Stimulated activated effector memory CD8-positive, alpha-beta T cell treated with anti-CD3 and anti-CD28 coated beads, Interleukin-12 subunit alpha, Interleukin-12 subunit beta, amount 100 ng/mL, for 72 hours (primary cell): ENCODE results near the gene IMMP2L.

Experiments
- ATAC-seq: fragments of 150-1000 bp; cut with Tn5 transposase; 2 replicates; pipeline ENCODE4 v1.10.0; 2021
- DNase-seq, 2 donors: peaks; one replicate each; pipeline ENCODE4 v3.0.0; 2021 to 2022; ENCODE audit warnings: low spot score in 2 of 2
- H3K27ac Mint-ChIP-seq: one replicate; pipeline ENCODE4 v1.8.0; 2022; ENCODE audit warnings: mild to moderate bottlenecking, mixed read lengths
- H3K36me3 Mint-ChIP-seq: one replicate; pipeline ENCODE4 v1.8.0; 2022; ENCODE audit warnings: mild to moderate bottlenecking, mixed read lengths
- H3K4me1 Mint-ChIP-seq: one replicate; pipeline ENCODE4 v1.8.0; 2022; ENCODE audit warnings: mixed read lengths
- H3K4me3 Mint-ChIP-seq: one replicate; pipeline ENCODE4 v1.8.0; 2022; ENCODE audit warnings: mild to moderate bottlenecking, mixed read lengths
- H3K9me3 Mint-ChIP-seq: one replicate; pipeline ENCODE4 v1.8.0; 2022; ENCODE audit warnings: mixed read lengths

Gene IMMP2L

GRCh38 chr7:111410899-111411298 is 151.4 kb downstream of the IMMP2L start:
- no peak overlapping the region for H3K27ac Mint-ChIP-seq
- no peaks in the 10 kb centered on the region for H3K9me3 Mint-ChIP-seq
- no peak overlapping the region for H3K4me3 Mint-ChIP-seq
- H3K4me1 Mint-ChIP-seq, result no peaks in the 10 kb centered on the region
- ATAC-seq, result no peak
- no peak for DNase-seq
- H3K36me3 Mint-ChIP-seq, result no peaks in the 10 kb centered on the region

- Mint-ChIP-seq H3K36me3 (no peaks in the 10 kb centered on the region), H3K9me3 (no peaks in the 10 kb centered on the region), H3K4me3 (no peak overlapping the region), H3K4me1 (no peaks in the 10 kb centered on the region), H3K27ac (no peak overlapping the region)
- ATAC-seq (no peak), DNase-seq (no peak)
These were observed 152.4 kb downstream of the IMMP2L start for GRCh38 chr7:111409714-111410422.

- H3K9me3 Mint-ChIP-seq, result no peaks in the 10 kb centered on the region
- DNase-seq (no peak), ATAC-seq (no peak)
- no peak overlapping the region for H3K4me3 Mint-ChIP-seq
- H3K4me1 Mint-ChIP-seq, result no peaks in the 10 kb centered on the region
- no peak overlapping the region for H3K27ac Mint-ChIP-seq
- H3K36me3 Mint-ChIP-seq, result no peaks in the 10 kb centered on the region
These were observed 153.6 kb downstream of the IMMP2L start for GRCh38 chr7:111408724-111409123.

GRCh38 chr7:111407258-111407657 is 155.0 kb downstream of the IMMP2L start:
- Mint-ChIP-seq H3K36me3 (no peaks in the 10 kb centered on the region), H3K4me1 (no peaks in the 10 kb centered on the region), H3K4me3 (no peak overlapping the region), H3K27ac (no peak overlapping the region), H3K9me3 (peaks cover 3% of the 10 kb centered on the region)
- ATAC-seq, result no peak
- no peak for DNase-seq

GRCh38 chr7:111405621-111406020 is 156.7 kb downstream of the IMMP2L start:
- ATAC-seq (no peak), DNase-seq (no peak)
- no peak overlapping the region for H3K4me3 Mint-ChIP-seq
- H3K36me3 Mint-ChIP-seq, result no peaks in the 10 kb centered on the region
- no peaks in the 10 kb centered on the region for H3K4me1 Mint-ChIP-seq
- H3K9me3 Mint-ChIP-seq, result peaks cover 3% of the 10 kb centered on the region
- H3K27ac Mint-ChIP-seq, result no peak overlapping the region

- Mint-ChIP-seq H3K4me1 (no peaks in the 10 kb centered on the region), H3K27ac (no peak overlapping the region), H3K4me3 (no peak overlapping the region), H3K9me3 (peaks cover 3% of the 10 kb centered on the region), H3K36me3 (no peaks in the 10 kb centered on the region)
- ATAC-seq (no peak), DNase-seq (no peak)
These were observed 160.8 kb downstream of the IMMP2L start for GRCh38 chr7:111401516-111401915.

GRCh38 chr7:111400088-111400487 is 162.2 kb downstream of the IMMP2L start:
- Mint-ChIP-seq H3K27ac (no peak overlapping the region), H3K36me3 (no peaks in the 10 kb centered on the region), H3K4me1 (no peaks in the 10 kb centered on the region), H3K9me3 (peaks cover 3% of the 10 kb centered on the region), H3K4me3 (no peak overlapping the region)
- ATAC-seq, result no peak
- no peak for DNase-seq

GRCh38 chr7:111394891-111395290 is 167.4 kb downstream of the IMMP2L start:
- no peak for ATAC-seq
- Mint-ChIP-seq H3K4me1 (no peaks in the 10 kb centered on the region), H3K9me3 (no peaks in the 10 kb centered on the region), H3K4me3 (no peak overlapping the region), H3K36me3 (no peaks in the 10 kb centered on the region), H3K27ac (no peak overlapping the region)
- DNase-seq, result no peak

- no peak overlapping the region for H3K4me3 Mint-ChIP-seq
- H3K27ac Mint-ChIP-seq, result no peak overlapping the region
- H3K4me1 Mint-ChIP-seq, result no peaks in the 10 kb centered on the region
- no peak for ATAC-seq
- no peak for DNase-seq
- H3K36me3 Mint-ChIP-seq, result no peaks in the 10 kb centered on the region
- peaks cover 8% of the 10 kb centered on the region for H3K9me3 Mint-ChIP-seq
These were observed 169.1 kb downstream of the IMMP2L start for GRCh38 chr7:111393011-111393754.

GRCh38 chr7:111392294-111392693 is 170.0 kb downstream of the IMMP2L start:
- Mint-ChIP-seq H3K36me3 (no peaks in the 10 kb centered on the region), H3K27ac (no peak overlapping the region), H3K4me3 (no peak overlapping the region), H3K9me3 (peaks cover 10% of the 10 kb centered on the region), H3K4me1 (no peaks in the 10 kb centered on the region)
- DNase-seq (no peak), ATAC-seq (no peak)

GRCh38 chr7:111390000-111390399 is 172.3 kb downstream of the IMMP2L start:
- ATAC-seq, result no peak
- Mint-ChIP-seq H3K36me3 (no peaks in the 10 kb centered on the region), H3K27ac (no peak overlapping the region), H3K4me1 (no peaks in the 10 kb centered on the region), H3K4me3 (no peak overlapping the region), H3K9me3 (peaks cover 10% of the 10 kb centered on the region)
- DNase-seq, result no peak

GRCh38 chr7:111388912-111389311 is 173.4 kb downstream of the IMMP2L start:
- Mint-ChIP-seq H3K4me3 (no peak overlapping the region), H3K4me1 (no peaks in the 10 kb centered on the region), H3K27ac (no peak overlapping the region), H3K9me3 (peaks cover 10% of the 10 kb centered on the region), H3K36me3 (no peaks in the 10 kb centered on the region)
- ATAC-seq (no peak), DNase-seq (no peak)

GRCh38 chr7:111388016-111388415 is 174.3 kb downstream of the IMMP2L start:
- ATAC-seq, result no peak
- no peak for DNase-seq
- no peaks in the 10 kb centered on the region for H3K36me3 Mint-ChIP-seq
- H3K4me3 Mint-ChIP-seq, result no peak overlapping the region
- no peak overlapping the region for H3K27ac Mint-ChIP-seq
- peaks cover 10% of the 10 kb centered on the region for H3K9me3 Mint-ChIP-seq
- H3K4me1 Mint-ChIP-seq, result no peaks in the 10 kb centered on the region

GRCh38 chr7:111384065-111384891 is 178.0 kb downstream of the IMMP2L start:
- H3K27ac Mint-ChIP-seq, result no peak overlapping the region
- H3K9me3 Mint-ChIP-seq, result peaks cover 10% of the 10 kb centered on the region
- H3K4me1 Mint-ChIP-seq, result no peaks in the 10 kb centered on the region
- ATAC-seq, result peak; percentile 53
- H3K36me3 Mint-ChIP-seq, result no peaks in the 10 kb centered on the region
- H3K4me3 Mint-ChIP-seq, result no peak overlapping the region
- no peak for DNase-seq

- DNase-seq (no peak), ATAC-seq (no peak)
- no peaks in the 10 kb centered on the region for H3K4me1 Mint-ChIP-seq
- H3K36me3 Mint-ChIP-seq, result no peaks in the 10 kb centered on the region
- peaks cover 1% of the 10 kb centered on the region for H3K9me3 Mint-ChIP-seq
- no peak overlapping the region for H3K27ac Mint-ChIP-seq
- H3K4me3 Mint-ChIP-seq, result no peak overlapping the region
These were observed 179.2 kb downstream of the IMMP2L start for GRCh38 chr7:111383133-111383532.
